A549 treated with DMSO at 1 μM for 4 hours (cell line): ENCODE data around the gene TFAP2D. TPM values are rescaled to one million over a fixed set of nuclear protein-coding genes. Genes with fewer than 3 reads are reported as not detected.

Source experiments
- total RNA-seq: library from RNA; stranded (reverse); fragments of 200-300 nt; extraction: Qiagen RNA extraction; gene quantifications from 5 replicates; pipeline ENCODE4 v1.2.3, GENCODE V29; 2022; ENCODE audit warnings: low read depth

The TFAP2D gene
- not detected in 5 replicates for total RNA-seq

DNA sequence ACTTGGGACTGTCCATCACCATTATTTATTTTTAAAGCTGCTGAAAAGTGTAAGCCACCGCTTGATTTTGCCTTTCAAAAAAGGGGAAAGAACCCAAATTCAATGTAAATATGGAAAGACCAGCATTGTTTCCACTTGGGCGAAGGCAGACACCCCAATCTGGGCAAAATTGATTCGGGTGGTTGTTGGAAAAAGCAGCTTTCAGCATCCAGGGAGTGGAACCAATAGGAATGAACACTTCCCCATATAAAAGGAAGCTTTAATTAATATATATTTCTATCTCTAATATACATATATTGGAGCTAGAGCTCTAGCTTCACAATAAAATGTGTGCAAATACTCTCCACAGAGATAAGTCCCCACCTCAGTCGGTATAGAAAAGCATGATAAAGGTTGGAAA is at the start of gene TFAP2D:
Gene TFAP2D, plus strand, starts transcription at position 301 of the 400 bp plus-strand sequence. CDS start 530 bp downstream, outside the sequence.

DNA sequence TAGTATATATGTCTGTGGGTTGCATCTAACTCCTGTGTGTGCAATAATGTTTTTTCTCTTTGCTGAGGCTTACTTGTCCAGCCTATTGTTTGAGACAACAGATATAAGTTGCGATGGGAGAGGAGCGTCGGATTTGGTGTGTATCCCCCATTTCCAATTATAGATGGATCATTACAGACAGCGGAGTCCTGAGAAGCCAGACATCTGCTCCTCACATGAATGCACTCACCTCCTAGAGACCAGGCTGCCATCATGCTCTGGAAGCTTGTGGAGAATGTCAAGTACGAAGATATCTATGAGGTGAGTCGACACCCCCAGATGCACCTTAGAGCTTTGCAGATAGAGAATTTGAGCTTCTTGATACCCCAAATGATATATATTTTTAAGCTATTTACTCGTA is 105.3 kb downstream of the TFAP2D start, which contains the start of gene TFAP2B:
Gene TFAP2B, plus strand, starts transcription at position 199 of the 400 bp plus-strand sequence. Its CDS starts 21 bp downstream, at position 220.

Other genes starting within 250 kb of the TFAP2D start
- gene TFAP2B, start 105.3 kb downstream of the TFAP2D start, total RNA-seq = not detected in 5 replicates